OCI-LY1 (cell line): Measurements from ENCODE around the gene IFT52.
"Not testable (repeated sequence)": the region's sequence is repeated elsewhere in the genome, so short reads cannot be mapped to it uniquely, and the experiment has no call there.

Experiments
- CTCF ChIP-seq: fragments of 200-600 bp; sonication (generic), shearing (Covaris generic); IDR thresholded peaks from 2 replicates; pipeline ENCODE4 v1.5.1; 2017; ENCODE audit warnings: mild to moderate bottlenecking, antibody characterized with exemption, low read length, moderate library complexity, mixed read lengths
- EZH2 ChIP-seq: fragments of 200-600 bp; sonication (generic), shearing (Covaris generic); IDR thresholded peaks from 2 replicates; pipeline ENCODE4 v1.8.0; 2017; ENCODE audit warnings: borderline replicate concordance, mixed run types, mild to moderate bottlenecking, antibody characterized with exemption, low read length, moderate library complexity, mixed read lengths

- TF ChIP-seq CTCF, EZH2: not testable (repeated sequence)
These were observed 2.2 kb upstream of the IFT52 start for GRCh38 chr20:43588526-43588925.
